Panc1 (cell line): Measurements from ENCODE around the gene ATP10A. TPM values are rescaled to one million over a fixed set of nuclear protein-coding genes. Genes with fewer than 3 reads are reported as not detected.

ENCODE experiments used
- ATAC-seq: fragments of 200-7000 bp; cut with Tn5 transposase; 2 replicates; pipeline ENCODE4 v1.9.1; 2020; ENCODE audit warnings: mild to moderate bottlenecking, moderate library complexity
- BruUV-seq: library from RNA; stranded (reverse); fragments of 400-500 nt; replicated peaks from 2 replicates; lab custom pipeline; 2021; lab: Mats Ljungman, UMichigan
- CTCF ChIA-PET: fragments of 300-600 bp; sonication (Branson Sonifier 250); formaldehyde crosslinking; loops from one replicate; lab custom pipeline; 2022; ENCODE audit warnings: antibody characterized with exemption; lab: Charles Lee
- POLR2A ChIA-PET: fragments of 300-600 bp; sonication (Branson Sonifier 250); formaldehyde crosslinking; loops from one replicate; lab custom pipeline; 2022; ENCODE audit warnings: antibody characterized with exemption; lab: Charles Lee
- DNase-seq: peaks from one replicate; pipeline ENCODE4 v3.0.0-alpha.2; 2010; ENCODE audit warnings: low read depth, low spot score
- H3K27ac ChIP-seq: 2 replicates; pipeline ENCODE4 v1.5.1; 2011; ENCODE audit warnings: mild to moderate bottlenecking, low read length, inconsistent platforms
- H3K27me3 ChIP-seq: fragments of 200-500 bp; sonication (Bioruptor generic); 2 replicates; pipeline ENCODE4 v1.6.0; 2014; ENCODE audit warnings: low read length, inconsistent platforms; ENCODE audit not compliant: control insufficient read depth, insufficient read depth
- H3K36me3 ChIP-seq: fragments of 200-500 bp; sonication (Bioruptor generic); 2 replicates; pipeline ENCODE4 v1.5.1; 2014; ENCODE audit warnings: inconsistent platforms, mild to moderate bottlenecking, low read length, moderate library complexity; ENCODE audit not compliant: control insufficient read depth, insufficient read depth
- H3K4me1 ChIP-seq: 2 replicates; pipeline ENCODE4 v1.5.1; 2011; ENCODE audit warnings: inconsistent platforms, mild to moderate bottlenecking, low read length, moderate library complexity; ENCODE audit not compliant: control insufficient read depth, insufficient read depth
- H3K4me3 ChIP-seq, 2 experiments: 2 replicates each; pipeline ENCODE4 v1.5.1; 2011 to 2012; ENCODE audit warnings: low read depth in 2 of 2, low read length in 2 of 2, mild to moderate bottlenecking in 2 of 2, inconsistent platforms in 1 of 2, moderate library complexity in 1 of 2
- H3K9me3 ChIP-seq: fragments of 200-500 bp; sonication (Bioruptor generic); 2 replicates; pipeline ENCODE4 v1.5.1; 2014; ENCODE audit warnings: low read depth, mild to moderate bottlenecking, inconsistent platforms, low read length, moderate library complexity; ENCODE audit not compliant: control insufficient read depth, insufficient read depth
- POLR2AphosphoS5 ChIP-seq: IDR thresholded peaks from 2 replicates; pipeline ENCODE4 v1.6.1; 2012; ENCODE audit warnings: mild to moderate bottlenecking, low read depth, low read length, moderate library complexity
- SIN3A ChIP-seq: IDR thresholded peaks from 2 replicates; pipeline ENCODE4 v1.6.1; 2012; ENCODE audit warnings: low read depth, mild to moderate bottlenecking, low read length, moderate library complexity, borderline replicate concordance; ENCODE audit not compliant: insufficient read depth
- TCF7L2 ChIP-seq: IDR thresholded peaks from 2 replicates; pipeline ENCODE4 v1.6.1; 2011; ENCODE audit warnings: mild to moderate bottlenecking, low read depth, low read length, inconsistent platforms
- in situ Hi-C: cut with HindIII; loops from 2 replicates; pipeline ENCODE4 v1.10.0; 2016; ENCODE audit warnings: low sequenced_read_pairs, low pct_unique_long_range_greater_than_20kb
- intact Hi-C: fragments of 100-400 bp; cut with micrococcal nuclease; formaldehyde crosslinking; loops from one replicate; pipeline ENCODE4 v1.10.0; 2022; ENCODE audit not compliant: unreplicated experiment
- total RNA-seq: library from RNA; stranded (reverse); gene quantifications from one replicate; pipeline ENCODE4 v1.2.1, GENCODE V29; 2021; ENCODE audit not compliant: unreplicated experiment
- TF ChIP-seq, protein P1 (sequence below), 2 experiments: IDR thresholded peaks; 2 replicates each; pipeline ENCODE4 v1.6.1; 2011 to 2012; ENCODE audit warnings: low read depth in 2 of 2, control low read depth in 1 of 2, low read length in 1 of 2, mild to moderate bottlenecking in 1 of 2, moderate library complexity in 1 of 2; ENCODE audit not compliant: insufficient read depth in 1 of 2
- TF ChIP-seq, protein P2 (sequence below): fragments of 450-650 bp; IDR thresholded peaks from 2 replicates; pipeline ENCODE4 v1.5.1; 2017; ENCODE audit warnings: mild to moderate bottlenecking

The ATP10A gene
- total RNA-seq, 1 experiment from 2014 or later: 0.31 TPM

- in situ Hi-C loops: no loop called here
- no peaks in the 10 kb centered on the region for H3K4me1 ChIP-seq
- no peak overlapping the region for H3K27ac ChIP-seq
- TF ChIP-seq, protein P1, sequence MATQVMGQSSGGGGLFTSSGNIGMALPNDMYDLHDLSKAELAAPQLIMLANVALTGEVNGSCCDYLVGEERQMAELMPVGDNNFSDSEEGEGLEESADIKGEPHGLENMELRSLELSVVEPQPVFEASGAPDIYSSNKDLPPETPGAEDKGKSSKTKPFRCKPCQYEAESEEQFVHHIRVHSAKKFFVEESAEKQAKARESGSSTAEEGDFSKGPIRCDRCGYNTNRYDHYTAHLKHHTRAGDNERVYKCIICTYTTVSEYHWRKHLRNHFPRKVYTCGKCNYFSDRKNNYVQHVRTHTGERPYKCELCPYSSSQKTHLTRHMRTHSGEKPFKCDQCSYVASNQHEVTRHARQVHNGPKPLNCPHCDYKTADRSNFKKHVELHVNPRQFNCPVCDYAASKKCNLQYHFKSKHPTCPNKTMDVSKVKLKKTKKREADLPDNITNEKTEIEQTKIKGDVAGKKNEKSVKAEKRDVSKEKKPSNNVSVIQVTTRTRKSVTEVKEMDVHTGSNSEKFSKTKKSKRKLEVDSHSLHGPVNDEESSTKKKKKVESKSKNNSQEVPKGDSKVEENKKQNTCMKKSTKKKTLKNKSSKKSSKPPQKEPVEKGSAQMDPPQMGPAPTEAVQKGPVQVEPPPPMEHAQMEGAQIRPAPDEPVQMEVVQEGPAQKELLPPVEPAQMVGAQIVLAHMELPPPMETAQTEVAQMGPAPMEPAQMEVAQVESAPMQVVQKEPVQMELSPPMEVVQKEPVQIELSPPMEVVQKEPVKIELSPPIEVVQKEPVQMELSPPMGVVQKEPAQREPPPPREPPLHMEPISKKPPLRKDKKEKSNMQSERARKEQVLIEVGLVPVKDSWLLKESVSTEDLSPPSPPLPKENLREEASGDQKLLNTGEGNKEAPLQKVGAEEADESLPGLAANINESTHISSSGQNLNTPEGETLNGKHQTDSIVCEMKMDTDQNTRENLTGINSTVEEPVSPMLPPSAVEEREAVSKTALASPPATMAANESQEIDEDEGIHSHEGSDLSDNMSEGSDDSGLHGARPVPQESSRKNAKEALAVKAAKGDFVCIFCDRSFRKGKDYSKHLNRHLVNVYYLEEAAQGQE (IDR thresholded peaks at IDR 0.05; ENCODE audit: insufficient read depth in 1 of 2, low read depth in 2 of 2, low read length in 1 of 2): no peak
- TF ChIP-seq, protein P2, sequence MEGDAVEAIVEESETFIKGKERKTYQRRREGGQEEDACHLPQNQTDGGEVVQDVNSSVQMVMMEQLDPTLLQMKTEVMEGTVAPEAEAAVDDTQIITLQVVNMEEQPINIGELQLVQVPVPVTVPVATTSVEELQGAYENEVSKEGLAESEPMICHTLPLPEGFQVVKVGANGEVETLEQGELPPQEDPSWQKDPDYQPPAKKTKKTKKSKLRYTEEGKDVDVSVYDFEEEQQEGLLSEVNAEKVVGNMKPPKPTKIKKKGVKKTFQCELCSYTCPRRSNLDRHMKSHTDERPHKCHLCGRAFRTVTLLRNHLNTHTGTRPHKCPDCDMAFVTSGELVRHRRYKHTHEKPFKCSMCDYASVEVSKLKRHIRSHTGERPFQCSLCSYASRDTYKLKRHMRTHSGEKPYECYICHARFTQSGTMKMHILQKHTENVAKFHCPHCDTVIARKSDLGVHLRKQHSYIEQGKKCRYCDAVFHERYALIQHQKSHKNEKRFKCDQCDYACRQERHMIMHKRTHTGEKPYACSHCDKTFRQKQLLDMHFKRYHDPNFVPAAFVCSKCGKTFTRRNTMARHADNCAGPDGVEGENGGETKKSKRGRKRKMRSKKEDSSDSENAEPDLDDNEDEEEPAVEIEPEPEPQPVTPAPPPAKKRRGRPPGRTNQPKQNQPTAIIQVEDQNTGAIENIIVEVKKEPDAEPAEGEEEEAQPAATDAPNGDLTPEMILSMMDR: no peak
- TF ChIP-seq POLR2AphosphoS5 (no peak), TCF7L2 (no peak), SIN3A (no peak)
- no peaks in the 10 kb centered on the region for H3K27me3 ChIP-seq
- ATAC-seq (no peak), DNase-seq (no peak)
- POLR2A ChIA-PET: no interaction called here
- no TSS peak for BruUV-seq
- intact Hi-C loops: no loop called here
- H3K4me3 ChIP-seq: no peak overlapping the region
- CTCF ChIA-PET: no interaction called here
- no peaks in the 10 kb centered on the region for H3K9me3 ChIP-seq
- no peaks in the 10 kb centered on the region for H3K36me3 ChIP-seq
Measured at GRCh38 chr15:25838871-25839195, 24.3 kb downstream of the ATP10A start.

DNA sequence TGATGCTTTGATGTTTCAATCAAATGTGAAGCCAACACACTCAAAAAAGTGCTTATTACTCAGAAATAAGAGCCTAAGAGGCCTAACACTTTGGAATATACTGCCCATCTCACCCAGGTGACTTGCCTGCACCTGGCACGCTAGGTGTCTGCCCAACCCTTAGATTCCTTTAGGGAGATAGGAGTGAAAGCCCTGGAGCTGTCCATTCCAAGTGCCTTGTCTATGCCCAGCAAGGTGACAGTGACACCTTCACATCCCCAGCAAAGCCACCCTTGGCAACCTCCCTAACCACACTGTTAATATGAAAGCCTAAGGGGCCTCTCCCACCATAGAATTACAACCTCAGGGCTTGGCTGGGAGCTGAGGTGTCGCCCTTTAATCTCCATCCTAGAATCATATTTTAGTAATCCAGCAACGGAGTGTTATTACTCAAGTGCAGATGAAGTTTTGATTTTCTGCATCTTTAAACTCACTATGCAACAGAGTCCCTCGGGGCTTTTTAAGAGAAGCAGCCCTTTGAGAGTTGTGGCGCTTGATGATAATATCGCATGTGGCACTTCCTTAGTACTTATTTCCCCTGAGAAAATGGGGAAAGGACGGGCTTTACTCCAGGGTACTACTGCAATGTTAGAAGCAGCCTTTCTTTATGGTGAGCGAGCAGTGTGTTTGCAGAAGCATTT lies 24.8 kb downstream of the ATP10A start:
- no peak for DNase-seq
- BruUV-seq: no TSS peak
- Histone ChIP-seq H3K9me3 (no peaks in the 10 kb centered on the region), H3K36me3 (no peaks in the 10 kb centered on the region), H3K27ac (no peak overlapping the region), H3K4me3 (no peak overlapping the region), H3K4me1 (no peaks in the 10 kb centered on the region), H3K27me3 (no peaks in the 10 kb centered on the region)
- ChIA-PET POLR2A (no interaction called here), CTCF (no interaction called here)
- intact Hi-C loops (no loop called here), in situ Hi-C loops (no loop called here)
- TF ChIP-seq, protein P1 (IDR thresholded peaks at IDR 0.05; ENCODE audit: insufficient read depth in 1 of 2, low read depth in 2 of 2, low read length in 1 of 2): no peak
- TF ChIP-seq POLR2AphosphoS5: no peak
- no peak for TF ChIP-seq TCF7L2
- no peak for TF ChIP-seq SIN3A
- TF ChIP-seq, protein P2: no peak
- ATAC-seq: no peak
